SK-N-SH (cell line): ENCODE measurements around the gene ZNF398. TPM values are rescaled to one million over a fixed set of nuclear protein-coding genes. Genes with fewer than 3 reads are reported as not detected.

Experiments
- CTCF ChIA-PET: fragments of 300-600, 350-600 bp; formaldehyde crosslinking; extraction: SDS; loops from one replicate; lab custom pipeline; 2021; lab: Yijun Ruan, JAX
- POLR2A ChIA-PET: fragments of 350-600 bp; sonication (Branson Sonifier 250); formaldehyde crosslinking; extraction: SDS; loops from one replicate; lab custom pipeline; 2020; ENCODE audit warnings: antibody characterized with exemption, inconsistent platforms; lab: Yijun Ruan, JAX
- DNase-seq: peaks from one replicate; pipeline ENCODE4 v3.0.0; 2012
- H2AFZ ChIP-seq: fragments of 200-600 bp; sonication (generic); 2 replicates; pipeline ENCODE4 v1.8.1; 2016; ENCODE audit warnings: antibody characterized with exemption, mild to moderate bottlenecking, low read depth
- H3F3A ChIP-seq: fragments of 200-600 bp; sonication (generic); replicated peaks from 2 replicates; pipeline ENCODE3; 2016; ENCODE audit warnings: antibody characterized with exemption, mild to moderate bottlenecking; ENCODE audit not compliant: insufficient read depth
- H3K27ac ChIP-seq, 2 experiments: fragments of 200-500 bp in 1 of 2; fragments of 200-600 bp in 1 of 2; sonication (Bioruptor generic) in 1 of 2; sonication (generic), shearing (Covaris generic) in 1 of 2; 2 replicates each; pipeline versions ENCODE4 v1.5.1 to v1.6.1; 2014 to 2016; ENCODE audit warnings: low read depth in 2 of 2, inconsistent platforms in 1 of 2, low read length in 1 of 2, mild to moderate bottlenecking in 1 of 2, mixed read lengths in 1 of 2
- H3K27me3 ChIP-seq: fragments of 200-600 bp; sonication (generic), shearing (Covaris generic); 2 replicates; pipeline ENCODE4 v1.6.1; 2016; ENCODE audit warnings: mixed run types; ENCODE audit not compliant: insufficient read depth
- H3K36me3 ChIP-seq, 2 experiments: fragments of 200-500 bp in 1 of 2; fragments of 200-600 bp in 1 of 2; sonication (Bioruptor generic) in 1 of 2; sonication (generic) in 1 of 2; replicated peaks in 1 of 2; 2 replicates each; pipeline versions ENCODE3 to v1.5.1; 2014 to 2016; ENCODE audit warnings: low read length in 1 of 2, mild to moderate bottlenecking in 1 of 2; ENCODE audit not compliant: insufficient read depth in 2 of 2, control insufficient read depth in 1 of 2
- H3K4me1 ChIP-seq, 2 experiments: fragments of 200-500 bp in 1 of 2; fragments of 200-600 bp in 1 of 2; sonication (Bioruptor generic) in 1 of 2; sonication (generic), shearing (Covaris generic) in 1 of 2; 2 replicates each; pipeline versions ENCODE4 v1.5.1 to v1.6.1; 2014 to 2016; ENCODE audit warnings: low read depth in 1 of 2, low read length in 1 of 2, mixed run types in 1 of 2; ENCODE audit not compliant: insufficient read depth in 2 of 2, control insufficient read depth in 1 of 2
- H3K4me2 ChIP-seq: fragments of 200-600 bp; sonication (generic), shearing (Covaris generic); 2 replicates; pipeline ENCODE4 v1.6.1; 2017; ENCODE audit warnings: mixed run types
- H3K4me3 ChIP-seq, 2 experiments: fragments of 200-500 bp in 1 of 2; fragments of 200-600 bp in 1 of 2; sonication (Bioruptor generic) in 1 of 2; sonication (generic), shearing (Covaris generic) in 1 of 2; 2 replicates each; pipeline versions ENCODE4 v1.5.1 to v1.8.1; 2014 to 2016; ENCODE audit warnings: low read depth in 2 of 2, inconsistent platforms in 1 of 2, low read length in 1 of 2, mild to moderate bottlenecking in 1 of 2, mixed read lengths in 1 of 2, moderate library complexity in 1 of 2
- H3K79me2 ChIP-seq: fragments of 200-600 bp; sonication (generic); 2 replicates; pipeline ENCODE4 v1.8.1; 2017; ENCODE audit warnings: mild to moderate bottlenecking; ENCODE audit not compliant: insufficient read depth
- H3K9ac ChIP-seq: fragments of 200-600 bp; sonication (generic); 2 replicates; pipeline ENCODE4 v1.6.1; 2017; ENCODE audit warnings: mixed run types
- H3K9me2 ChIP-seq: fragments of 200-600 bp; sonication (generic); 2 replicates; pipeline ENCODE4 v1.6.1; 2017; ENCODE audit warnings: mixed run types
- H3K9me3 ChIP-seq: fragments of 200-600 bp; sonication (generic); 2 replicates; pipeline ENCODE4 v1.6.1; 2017; ENCODE audit warnings: mixed run types, mild to moderate bottlenecking, moderate library complexity
- H4K20me1 ChIP-seq: fragments of 200-600 bp; sonication (generic); 2 replicates; pipeline ENCODE4 v1.6.1; 2017; ENCODE audit warnings: mild to moderate bottlenecking, mixed run types; ENCODE audit not compliant: insufficient read depth
- CTCF ChIP-seq: fragments of 200-600 bp; sonication (generic); IDR thresholded peaks from 2 replicates; pipeline ENCODE4 v1.6.1; 2017; ENCODE audit warnings: antibody characterized with exemption, mild to moderate bottlenecking, moderate library complexity
- ELF1 ChIP-seq: IDR thresholded peaks from 2 replicates; pipeline ENCODE4 v1.4.0; 2012
- FOXJ3 ChIP-seq: sonication (generic); formaldehyde crosslinking; IDR thresholded peaks from 2 replicates; pipeline ENCODE4 v1.5.1; 2020; ENCODE audit warnings: mild to moderate bottlenecking, missing genetic modification reagents
- FOXM1 ChIP-seq: IDR thresholded peaks from 2 replicates; pipeline ENCODE4 v1.4.0; 2012; ENCODE audit warnings: low read depth, mild to moderate bottlenecking
- IRF3 ChIP-seq: fragments of 150-350 bp; IDR thresholded peaks from 2 replicates; pipeline ENCODE4 v1.6.1; 2016; ENCODE audit warnings: mild to moderate bottlenecking, low read depth, low read length
- JUND ChIP-seq: IDR thresholded peaks from 2 replicates; pipeline ENCODE4 v1.4.0; 2012
- MAX ChIP-seq: IDR thresholded peaks from 2 replicates; pipeline ENCODE4 v1.4.0; 2012; ENCODE audit warnings: low read depth
- MEF2A ChIP-seq: IDR thresholded peaks from 2 replicates; pipeline ENCODE4 v1.4.0; 2012; ENCODE audit warnings: low read depth, borderline replicate concordance
- MXI1 ChIP-seq: IDR thresholded peaks from 2 replicates; pipeline ENCODE4 v1.6.1; 2012; ENCODE audit warnings: mild to moderate bottlenecking, low read depth, low read length, improper control_type of control experiment
- NFIC ChIP-seq: IDR thresholded peaks from 2 replicates; pipeline ENCODE4 v1.4.0; 2012; ENCODE audit warnings: borderline replicate concordance
- NRF1 ChIP-seq: IDR thresholded peaks from 2 replicates; pipeline ENCODE4 v1.6.1; 2012; ENCODE audit warnings: low read depth, mild to moderate bottlenecking, low read length
- REST ChIP-seq: IDR thresholded peaks from 2 replicates; pipeline ENCODE4 v1.6.1; 2012; ENCODE audit warnings: mild to moderate bottlenecking, low read depth, low read length, moderate library complexity
- RXRA ChIP-seq: IDR thresholded peaks from 2 replicates; pipeline ENCODE4 v1.4.0; 2012; ENCODE audit warnings: low read depth, mild to moderate bottlenecking, borderline replicate concordance
- TAF1 ChIP-seq: IDR thresholded peaks from 2 replicates; pipeline ENCODE4 v1.6.1; 2012; ENCODE audit warnings: low read depth, mild to moderate bottlenecking, low read length, moderate library complexity, borderline replicate concordance
- USF1 ChIP-seq: IDR thresholded peaks from 2 replicates; pipeline ENCODE4 v1.4.0; 2012; ENCODE audit warnings: low read depth, borderline replicate concordance
- USF2 ChIP-seq: fragments of 150-350 bp; IDR thresholded peaks from 2 replicates; pipeline ENCODE4 v1.6.1; 2017; ENCODE audit warnings: antibody characterized with exemption, low read length, low read depth, borderline replicate concordance
- WGBS: methylation state at CpG from one replicate; pipeline ENCODE4 v1.1.6; 2017; ENCODE audit warnings: low lambda C conversion rate; 5-methylcytosine and 5-hydroxymethylcytosine counted together
- polyA plus RNA-seq, 3 experiments: library from polyadenylated mRNA; depleted of rRNA; stranded (reverse); fragments of >200 nt; gene quantifications; 2 replicates each; pipeline ENCODE4 v1.2.3, GENCODE V29; 2012

ZNF398 gene
- polyA plus RNA-seq, 1 of the 3 experiments (the other 2 are of a cell fraction), result 4.5 TPM

- H3K9ac ChIP-seq, result no peak overlapping the region
- WGBS, result 97% methylated on average over 2 of the region's 2 CpGs
- no peak for DNase-seq
Observed at GRCh38 chr7:149153346-149153745, 6.1 kb downstream of the ZNF398 start.

GRCh38 chr7:149154056-149154455, 6.8 kb downstream of the ZNF398 start:
- TF ChIP-seq ELF1 (no peak), TAF1 (no peak), REST (no peak), MEF2A (no peak), USF2 (no peak), CTCF (no peak), NRF1 (no peak), IRF3 (no peak), MAX (no peak)
- Histone ChIP-seq H3K79me2 (peaks cover 95% of the 10 kb centered on the region), H3K4me3 (no peak overlapping the region), H3K36me3 (peaks cover 3 to 39% of the 10 kb centered on the region in 2 experiments), H3K27me3 (no peaks in the 10 kb centered on the region), H3F3A (no peaks in the 10 kb centered on the region), H3K4me1 (no peaks in the 10 kb centered on the region; a peak in 1 of 4 replicates), H3K4me2 (no peak overlapping the region), H3K9ac (no peak overlapping the region), H4K20me1 (peaks cover 21% of the 10 kb centered on the region), H3K9me3 (no peaks in the 10 kb centered on the region), H2AFZ (no peak overlapping the region), H3K27ac (no peak overlapping the region), H3K9me2 (no peaks in the 10 kb centered on the region)
- ChIA-PET POLR2A (no interaction called here), CTCF (interaction anchor here (1.0 to 2.9 kb wide), 2 partner anchors 27 to 41 kb away, joined by 5 to 10 read pairs; partner anchors contain the start of gene ZNF282)
- WGBS, result 95% methylated on average over 11 of the region's 11 CpGs
- DNase-seq, result no peak

More at GRCh38 chr7:149153346-149153745, 6.1 kb downstream of the ZNF398 start:
- H3K4me2 ChIP-seq, result no peak overlapping the region
- H4K20me1 ChIP-seq, result peaks cover 26% of the 10 kb centered on the region
- TF ChIP-seq NFIC, result no peak
- no peak for TF ChIP-seq JUND
- no peak for TF ChIP-seq RXRA
- TF ChIP-seq MXI1, result no peak
- TF ChIP-seq USF1, result no peak
- no peak for TF ChIP-seq FOXM1
- TF ChIP-seq FOXJ3, result no peak
- no peak for TF ChIP-seq TAF1
- no peak overlapping the region for H2AFZ ChIP-seq
- no peak overlapping the region for H3K4me3 ChIP-seq
- H3K9me2 ChIP-seq, result no peaks in the 10 kb centered on the region
- H3F3A ChIP-seq, result no peaks in the 10 kb centered on the region
- ChIA-PET POLR2A (no interaction called here), CTCF (interaction anchor here (1.0 to 2.9 kb wide), 2 partner anchors 27 to 42 kb away, joined by 5 to 10 read pairs; partner anchors contain the start of gene ZNF282)
- peaks cover 97% of the 10 kb centered on the region for H3K79me2 ChIP-seq
- no peaks in the 10 kb centered on the region for H3K9me3 ChIP-seq
- H3K27ac ChIP-seq, result no peak overlapping the region
- no peaks in the 10 kb centered on the region for H3K27me3 ChIP-seq
- H3K4me1 ChIP-seq, result no peaks in the 10 kb centered on the region; a peak in 1 of 4 replicates
- peaks cover 3 to 39% of the 10 kb centered on the region in 2 experiments for H3K36me3 ChIP-seq
